Erythroblast (primary cell): ENCODE data around the gene MBD5.

Experiments
- DNase-seq, 2 experiments: peaks; one replicate each; lab custom pipeline; 2025; lab: John Stamatoyannopoulos, UW
- GATA1 ChIP-seq: IDR thresholded peaks from 2 replicates; pipeline ENCODE4 v1.6.1; 2011; ENCODE audit warnings: low read depth, mild to moderate bottlenecking, control low read depth, low read length, moderate library complexity
- POLR2A ChIP-seq: IDR thresholded peaks from 2 replicates; pipeline ENCODE4 v1.6.1; 2011; ENCODE audit warnings: mild to moderate bottlenecking, low read length

The MBD5 gene

GRCh38 chr2:148554459-148555247 lies 533.8 kb downstream of the MBD5 start:
- no peak for DNase-seq
- TF ChIP-seq GATA1 (no peak), POLR2A (no peak)

DNA sequence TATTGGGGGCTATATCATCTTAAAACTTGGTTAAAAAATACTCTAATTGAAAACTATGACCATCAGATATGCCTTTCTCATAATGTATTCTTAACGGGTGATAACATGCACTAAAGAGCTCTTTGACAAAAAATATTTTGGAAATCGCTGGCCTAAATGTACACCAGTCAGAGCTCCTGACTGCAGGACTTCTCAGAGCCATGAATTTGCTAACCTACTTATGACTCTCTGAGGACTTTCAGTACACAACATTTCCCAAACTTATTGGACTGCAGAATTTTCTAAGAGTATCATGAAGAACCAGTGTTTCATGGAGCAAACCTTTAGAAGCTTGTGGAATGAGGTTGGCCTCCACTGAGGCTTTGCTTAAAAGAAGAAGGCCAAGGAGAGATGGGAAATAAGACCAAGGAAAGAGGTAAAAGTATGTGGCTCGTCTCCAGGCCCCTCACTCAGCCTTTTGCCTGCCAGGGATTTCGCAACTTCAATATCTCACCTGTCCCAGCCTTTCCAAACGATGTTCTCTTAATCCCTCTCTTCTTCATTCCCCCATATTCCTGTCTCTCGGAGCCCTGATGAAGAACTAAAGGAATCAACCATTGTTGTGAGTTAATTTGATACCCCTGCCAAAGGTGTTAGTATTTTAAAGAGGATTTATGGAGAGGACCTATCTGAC lies 534.9 kb downstream of the MBD5 start:
- TF ChIP-seq POLR2A (no peak), GATA1 (no peak)
- DNase-seq: no peak

DNA sequence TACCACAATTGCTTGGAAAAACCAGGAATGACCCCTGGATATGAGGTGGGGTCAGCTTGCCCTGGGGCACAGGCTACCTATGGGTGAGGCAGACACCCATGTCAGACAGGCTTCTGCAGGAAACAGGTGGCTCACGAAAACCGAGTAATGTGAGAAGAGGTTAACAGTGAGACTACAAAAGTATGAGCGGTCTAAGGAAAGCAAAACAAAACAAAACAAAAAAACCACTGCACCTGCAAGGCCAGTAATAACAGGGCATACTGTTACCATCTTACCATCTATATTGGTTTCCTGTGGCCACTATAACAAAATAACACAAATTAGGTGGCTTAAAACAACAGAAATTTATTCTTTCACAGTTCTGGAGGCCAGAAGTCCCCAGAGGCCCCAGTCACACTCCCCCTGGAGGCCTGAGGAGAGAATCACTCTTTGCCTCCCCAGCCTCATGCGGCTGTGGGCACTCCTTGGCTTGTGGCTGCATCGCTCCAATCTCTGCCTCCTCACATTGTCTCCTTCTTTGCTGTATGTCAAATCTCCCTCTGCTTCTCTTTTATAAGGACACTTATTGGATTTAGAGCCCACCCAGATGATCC lies 537.0 kb downstream of the MBD5 start:
- DNase-seq: peak in 1 of 2 experiments; percentile 5
- TF ChIP-seq GATA1 (no peak), POLR2A (no peak)

- no peak for DNase-seq
- no peak for TF ChIP-seq GATA1
- TF ChIP-seq POLR2A: no peak
Measured at GRCh38 chr2:148560496-148560895, 539.6 kb downstream of the MBD5 start.

DNA sequence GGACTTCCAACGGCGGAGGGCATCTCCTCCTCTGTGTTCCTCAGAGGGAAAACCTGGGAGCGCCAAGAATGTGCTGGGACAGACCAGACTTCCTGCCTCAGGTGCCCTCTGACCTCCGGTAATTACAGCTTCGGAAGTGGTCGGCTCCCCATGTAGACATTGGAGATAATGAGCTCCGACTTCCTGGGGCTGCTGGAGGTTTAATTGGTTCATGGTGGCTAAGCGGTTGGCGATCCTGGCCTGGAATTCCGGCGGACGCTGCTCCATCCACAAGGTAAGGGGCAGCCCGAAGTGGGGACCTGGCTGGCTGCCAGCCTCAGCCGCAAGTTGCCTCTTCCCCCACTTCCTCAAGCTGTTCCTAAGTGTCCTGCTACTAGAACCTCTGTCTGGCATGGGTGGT lies 540.5 kb downstream of the MBD5 start:
- TF ChIP-seq POLR2A (no peak), GATA1 (no peak)

DNA sequence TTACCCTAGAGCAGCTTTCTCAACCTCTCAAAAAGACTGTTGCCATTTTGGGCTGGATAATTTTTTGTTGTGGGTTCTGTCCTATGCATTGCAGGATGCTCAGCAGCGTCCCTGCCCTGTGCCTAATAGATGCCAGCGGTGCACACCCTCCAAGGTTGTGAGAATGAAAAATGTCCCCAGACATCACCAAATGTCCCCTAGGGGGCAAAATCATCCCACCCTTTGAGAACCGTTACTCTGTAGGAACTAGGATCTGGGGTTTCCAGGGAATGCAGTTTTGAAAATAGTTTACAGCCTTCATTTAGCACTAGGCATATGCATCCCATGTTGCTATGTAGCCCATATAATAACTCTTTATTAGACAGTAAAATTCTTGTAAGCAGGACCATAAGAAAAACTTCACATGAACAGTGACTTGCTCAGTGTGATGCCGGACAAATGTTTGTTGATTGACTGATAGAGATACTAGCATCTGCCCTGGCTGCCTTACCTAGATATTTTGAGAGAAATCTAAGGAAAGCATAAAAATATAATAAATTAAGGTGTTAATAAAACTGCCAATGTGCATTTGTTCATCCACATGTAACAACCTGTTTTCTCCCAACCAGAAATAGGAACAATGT lies 544.5 kb downstream of the MBD5 start:
- no peak for DNase-seq
- TF ChIP-seq GATA1: no peak
- no peak for TF ChIP-seq POLR2A

More for the DNA sequence above, 540.5 kb downstream of the MBD5 start:
- no peak for DNase-seq
